H1 (cell line): ENCODE results near the gene UBE2H. TPM values are rescaled to one million over a fixed set of nuclear protein-coding genes. Genes with fewer than 3 reads are reported as not detected.
A peak's percentile ranks its signal among the peaks of the same experiment; 100 is the strongest.

Experiments
- BACH1 ChIP-seq: IDR thresholded peaks from 2 replicates; pipeline ENCODE4 v1.6.1; 2012; ENCODE audit warnings: low read length, improper control_type of control experiment
- CEBPB ChIP-seq: IDR thresholded peaks from 2 replicates; pipeline ENCODE4 v1.6.1; 2012; ENCODE audit warnings: low read depth, low read length
- KDM1A ChIP-seq: fragments of 200-600, 300-600 bp; sonication (generic); IDR thresholded peaks from 2 replicates; pipeline ENCODE4 v1.7.1; 2016; ENCODE audit warnings: mild to moderate bottlenecking, low read length, borderline replicate concordance
- POU5F1 ChIP-seq: IDR thresholded peaks from 2 replicates; pipeline ENCODE4 v1.6.1; 2011; ENCODE audit warnings: low read depth, mild to moderate bottlenecking, low read length, moderate library complexity
- RFX5 ChIP-seq: IDR thresholded peaks from 2 replicates; pipeline ENCODE4 v1.6.1; 2011; ENCODE audit warnings: low read depth, low read length, improper control_type of control experiment, borderline replicate concordance
- polyA plus RNA-seq, 7 experiments: library from polyadenylated mRNA; depleted of rRNA in 3 of 7; stranded (reverse) in 5 of 7; unstranded in 2 of 7; fragments of >200 nt in 5 of 7; fragments of 200-250 nt in 2 of 7; gene quantifications; 1 replicate in 5 of 7; 2 replicates in 1 of 7; 4 replicates in 1 of 7; pipeline versions ENCODE4 v1.2.1 to v1.2.3, GENCODE V29; 2011 to 2013; ENCODE audit warnings: missing spikeins in 2 of 7, mixed read lengths in 2 of 7
- total RNA-seq: library from RNA; stranded (reverse); fragmentation: NEBNext Ultra II Directional; extraction: Animal tissue kit (Norgen Biotek cat#: 25700); gene quantifications from 2 replicates; pipeline ENCODE4 v1.2.1, GENCODE V29; 2021
- TF ChIP-seq, protein P1 (sequence below): fragments of 300-600 bp; sonication (generic); IDR thresholded peaks from 2 replicates; pipeline ENCODE4 v1.7.1; 2012; ENCODE audit warnings: low read length, moderate library complexity, mild to moderate bottlenecking, inconsistent platforms; ENCODE audit not compliant: insufficient replicate concordance
- TF ChIP-seq, protein P2 (sequence below): IDR thresholded peaks from 2 replicates; pipeline ENCODE4 v1.6.1; 2012; ENCODE audit warnings: inconsistent platforms

Gene UBE2H
- total and polyA plus RNA-seq, 2 of the 8 experiments (the other 6 are each of a cell fraction or from before 2014, with no cell fraction given), result 30.6 to 62.2 TPM

DNA sequence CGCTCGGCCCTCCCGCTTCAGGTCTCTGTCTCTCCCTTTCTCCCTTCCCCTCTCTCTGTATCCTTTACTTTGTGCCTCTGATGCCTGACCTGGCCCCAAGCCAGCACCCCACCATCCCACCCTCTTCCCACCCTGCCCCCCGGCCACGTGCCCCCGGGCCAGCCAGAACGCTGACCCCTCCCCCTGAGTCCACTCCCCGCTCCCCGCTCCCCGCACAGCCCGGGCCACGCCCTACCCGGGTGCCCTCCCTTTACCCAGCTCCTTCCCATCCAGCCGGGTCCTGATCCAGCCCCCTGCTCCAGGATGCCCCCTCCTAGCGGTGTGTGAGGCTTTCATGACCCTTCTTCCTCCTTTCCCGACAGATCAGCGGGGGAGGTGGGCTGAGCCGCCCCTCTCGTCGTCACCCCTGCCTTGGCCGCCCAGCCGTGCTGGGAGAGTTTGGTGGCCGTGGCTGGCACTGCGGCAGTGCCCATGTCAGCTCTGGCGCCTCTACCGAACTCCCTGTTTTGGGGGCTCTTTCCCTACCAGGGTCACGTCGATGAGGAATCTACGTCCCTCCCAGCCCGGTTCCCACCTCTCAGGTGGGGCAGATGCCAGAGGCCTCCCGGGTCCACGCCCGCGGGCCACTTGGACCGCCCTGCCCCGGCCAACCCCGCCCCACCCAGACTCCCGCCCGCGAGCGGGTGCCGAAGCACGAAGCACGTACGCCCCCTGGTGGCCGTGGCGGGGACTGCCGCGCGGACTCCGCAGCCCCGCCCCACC lies 127.4 kb downstream of the UBE2H start (continued):
- TF ChIP-seq POU5F1, result no peak
- TF ChIP-seq, protein P1, sequence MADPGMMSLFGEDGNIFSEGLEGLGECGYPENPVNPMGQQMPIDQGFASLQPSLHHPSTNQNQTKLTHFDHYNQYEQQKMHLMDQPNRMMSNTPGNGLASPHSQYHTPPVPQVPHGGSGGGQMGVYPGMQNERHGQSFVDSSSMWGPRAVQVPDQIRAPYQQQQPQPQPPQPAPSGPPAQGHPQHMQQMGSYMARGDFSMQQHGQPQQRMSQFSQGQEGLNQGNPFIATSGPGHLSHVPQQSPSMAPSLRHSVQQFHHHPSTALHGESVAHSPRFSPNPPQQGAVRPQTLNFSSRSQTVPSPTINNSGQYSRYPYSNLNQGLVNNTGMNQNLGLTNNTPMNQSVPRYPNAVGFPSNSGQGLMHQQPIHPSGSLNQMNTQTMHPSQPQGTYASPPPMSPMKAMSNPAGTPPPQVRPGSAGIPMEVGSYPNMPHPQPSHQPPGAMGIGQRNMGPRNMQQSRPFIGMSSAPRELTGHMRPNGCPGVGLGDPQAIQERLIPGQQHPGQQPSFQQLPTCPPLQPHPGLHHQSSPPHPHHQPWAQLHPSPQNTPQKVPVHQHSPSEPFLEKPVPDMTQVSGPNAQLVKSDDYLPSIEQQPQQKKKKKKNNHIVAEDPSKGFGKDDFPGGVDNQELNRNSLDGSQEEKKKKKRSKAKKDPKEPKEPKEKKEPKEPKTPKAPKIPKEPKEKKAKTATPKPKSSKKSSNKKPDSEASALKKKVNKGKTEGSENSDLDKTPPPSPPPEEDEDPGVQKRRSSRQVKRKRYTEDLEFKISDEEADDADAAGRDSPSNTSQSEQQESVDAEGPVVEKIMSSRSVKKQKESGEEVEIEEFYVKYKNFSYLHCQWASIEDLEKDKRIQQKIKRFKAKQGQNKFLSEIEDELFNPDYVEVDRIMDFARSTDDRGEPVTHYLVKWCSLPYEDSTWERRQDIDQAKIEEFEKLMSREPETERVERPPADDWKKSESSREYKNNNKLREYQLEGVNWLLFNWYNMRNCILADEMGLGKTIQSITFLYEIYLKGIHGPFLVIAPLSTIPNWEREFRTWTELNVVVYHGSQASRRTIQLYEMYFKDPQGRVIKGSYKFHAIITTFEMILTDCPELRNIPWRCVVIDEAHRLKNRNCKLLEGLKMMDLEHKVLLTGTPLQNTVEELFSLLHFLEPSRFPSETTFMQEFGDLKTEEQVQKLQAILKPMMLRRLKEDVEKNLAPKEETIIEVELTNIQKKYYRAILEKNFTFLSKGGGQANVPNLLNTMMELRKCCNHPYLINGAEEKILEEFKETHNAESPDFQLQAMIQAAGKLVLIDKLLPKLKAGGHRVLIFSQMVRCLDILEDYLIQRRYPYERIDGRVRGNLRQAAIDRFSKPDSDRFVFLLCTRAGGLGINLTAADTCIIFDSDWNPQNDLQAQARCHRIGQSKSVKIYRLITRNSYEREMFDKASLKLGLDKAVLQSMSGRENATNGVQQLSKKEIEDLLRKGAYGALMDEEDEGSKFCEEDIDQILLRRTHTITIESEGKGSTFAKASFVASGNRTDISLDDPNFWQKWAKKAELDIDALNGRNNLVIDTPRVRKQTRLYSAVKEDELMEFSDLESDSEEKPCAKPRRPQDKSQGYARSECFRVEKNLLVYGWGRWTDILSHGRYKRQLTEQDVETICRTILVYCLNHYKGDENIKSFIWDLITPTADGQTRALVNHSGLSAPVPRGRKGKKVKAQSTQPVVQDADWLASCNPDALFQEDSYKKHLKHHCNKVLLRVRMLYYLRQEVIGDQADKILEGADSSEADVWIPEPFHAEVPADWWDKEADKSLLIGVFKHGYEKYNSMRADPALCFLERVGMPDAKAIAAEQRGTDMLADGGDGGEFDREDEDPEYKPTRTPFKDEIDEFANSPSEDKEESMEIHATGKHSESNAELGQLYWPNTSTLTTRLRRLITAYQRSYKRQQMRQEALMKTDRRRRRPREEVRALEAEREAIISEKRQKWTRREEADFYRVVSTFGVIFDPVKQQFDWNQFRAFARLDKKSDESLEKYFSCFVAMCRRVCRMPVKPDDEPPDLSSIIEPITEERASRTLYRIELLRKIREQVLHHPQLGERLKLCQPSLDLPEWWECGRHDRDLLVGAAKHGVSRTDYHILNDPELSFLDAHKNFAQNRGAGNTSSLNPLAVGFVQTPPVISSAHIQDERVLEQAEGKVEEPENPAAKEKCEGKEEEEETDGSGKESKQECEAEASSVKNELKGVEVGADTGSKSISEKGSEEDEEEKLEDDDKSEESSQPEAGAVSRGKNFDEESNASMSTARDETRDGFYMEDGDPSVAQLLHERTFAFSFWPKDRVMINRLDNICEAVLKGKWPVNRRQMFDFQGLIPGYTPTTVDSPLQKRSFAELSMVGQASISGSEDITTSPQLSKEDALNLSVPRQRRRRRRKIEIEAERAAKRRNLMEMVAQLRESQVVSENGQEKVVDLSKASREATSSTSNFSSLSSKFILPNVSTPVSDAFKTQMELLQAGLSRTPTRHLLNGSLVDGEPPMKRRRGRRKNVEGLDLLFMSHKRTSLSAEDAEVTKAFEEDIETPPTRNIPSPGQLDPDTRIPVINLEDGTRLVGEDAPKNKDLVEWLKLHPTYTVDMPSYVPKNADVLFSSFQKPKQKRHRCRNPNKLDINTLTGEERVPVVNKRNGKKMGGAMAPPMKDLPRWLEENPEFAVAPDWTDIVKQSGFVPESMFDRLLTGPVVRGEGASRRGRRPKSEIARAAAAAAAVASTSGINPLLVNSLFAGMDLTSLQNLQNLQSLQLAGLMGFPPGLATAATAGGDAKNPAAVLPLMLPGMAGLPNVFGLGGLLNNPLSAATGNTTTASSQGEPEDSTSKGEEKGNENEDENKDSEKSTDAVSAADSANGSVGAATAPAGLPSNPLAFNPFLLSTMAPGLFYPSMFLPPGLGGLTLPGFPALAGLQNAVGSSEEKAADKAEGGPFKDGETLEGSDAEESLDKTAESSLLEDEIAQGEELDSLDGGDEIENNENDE, result no peak
- TF ChIP-seq RFX5, result no peak
- peak; percentile 19; the same call in 1 of the 2 replicates for TF ChIP-seq BACH1
- TF ChIP-seq CEBPB, result no peak
- TF ChIP-seq KDM1A, result no peak
- TF ChIP-seq, protein P2, sequence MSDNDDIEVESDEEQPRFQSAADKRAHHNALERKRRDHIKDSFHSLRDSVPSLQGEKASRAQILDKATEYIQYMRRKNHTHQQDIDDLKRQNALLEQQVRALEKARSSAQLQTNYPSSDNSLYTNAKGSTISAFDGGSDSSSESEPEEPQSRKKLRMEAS, result peak; percentile 86
